Caco-2 (cell line): ENCODE results near the gene ZNF785. TPM values are rescaled to one million over a fixed set of nuclear protein-coding genes. Genes with fewer than 3 reads are reported as not detected.
A peak's percentile ranks its signal among the peaks of the same experiment; 100 is the strongest.
"Not testable (repeated sequence)": the region's sequence is repeated elsewhere in the genome, so short reads cannot be mapped to it uniquely, and the experiment has no call there.

ENCODE experiments used
- BruUV-seq: library from RNA; stranded (reverse); fragments of 400-500 nt; replicated peaks from 2 replicates; lab custom pipeline; 2021; lab: Mats Ljungman, UMichigan
- CTCF ChIA-PET: fragments of 300-600 bp; sonication (Branson Sonifier 250); formaldehyde crosslinking; loops from one replicate; lab custom pipeline; 2022; ENCODE audit warnings: antibody characterized with exemption; lab: Charles Lee
- POLR2A ChIA-PET: fragments of 300-600 bp; sonication (Branson Sonifier 250); formaldehyde crosslinking; loops from one replicate; lab custom pipeline; 2022; ENCODE audit warnings: antibody characterized with exemption; lab: Charles Lee
- DNase-seq, 2 experiments: peaks; one replicate each; pipeline versions ENCODE4 v3.0.0 to v3.0.0-alpha.2; 2020 to 2022
- H3K27me3 ChIP-seq: replicated peaks from 2 replicates; pipeline ENCODE4 v1.6.0; 2011; ENCODE audit warnings: low read length; ENCODE audit not compliant: control insufficient read depth, insufficient read depth
- H3K36me3 ChIP-seq: 2 replicates; pipeline ENCODE4 v1.5.1; 2011; ENCODE audit warnings: low read length; ENCODE audit not compliant: control insufficient read depth, insufficient read depth
- H3K4me1 ChIP-seq: fragments of 250-450 bp; sonication (Bioruptor Pico); 2 replicates; pipeline ENCODE4 v1.5.1; 2020; ENCODE audit warnings: mild to moderate bottlenecking
- H3K4me3 ChIP-seq: 2 replicates; pipeline ENCODE4 v1.5.1; 2011; ENCODE audit warnings: low read depth, mild to moderate bottlenecking, control low read depth, low read length
- H3K9me3 ChIP-seq: fragments of 250-450 bp; sonication (Bioruptor Pico); 2 replicates; pipeline ENCODE4 v1.5.1; 2020; ENCODE audit warnings: mild to moderate bottlenecking, moderate library complexity
- H3K27ac Mint-ChIP-seq: one replicate; pipeline ENCODE4 v1.8.0; 2022; ENCODE audit warnings: mixed read lengths; ENCODE audit not compliant: unreplicated experiment
- H3K27me3 Mint-ChIP-seq: one replicate; pipeline ENCODE4 v1.8.0; 2022; ENCODE audit warnings: mixed read lengths; ENCODE audit not compliant: insufficient read depth, unreplicated experiment
- H3K36me3 Mint-ChIP-seq: one replicate; pipeline ENCODE4 v1.8.0; 2022; ENCODE audit warnings: mild to moderate bottlenecking, mixed read lengths; ENCODE audit not compliant: insufficient read depth, unreplicated experiment
- H3K4me1 Mint-ChIP-seq: one replicate; pipeline ENCODE4 v1.8.0; 2022; ENCODE audit warnings: low read depth, mixed read lengths; ENCODE audit not compliant: unreplicated experiment
- H3K4me3 Mint-ChIP-seq: one replicate; pipeline ENCODE4 v1.8.0; 2022; ENCODE audit warnings: mild to moderate bottlenecking, moderate library complexity, mixed read lengths; ENCODE audit not compliant: unreplicated experiment
- H3K9me3 Mint-ChIP-seq: one replicate; pipeline ENCODE4 v1.8.0; 2022; ENCODE audit warnings: mixed read lengths; ENCODE audit not compliant: unreplicated experiment
- intact Hi-C: fragments of 100-400 bp; cut with micrococcal nuclease; formaldehyde crosslinking; loops from one replicate; pipeline ENCODE4 v1.10.0; 2022; ENCODE audit not compliant: unreplicated experiment
- total RNA-seq: library from RNA; stranded (reverse); gene quantifications from 2 replicates; pipeline ENCODE4 v1.2.3, GENCODE V29; 2022
- TF ChIP-seq, protein P1 (sequence below), 2 experiments: fragments of 200-600 bp in 1 of 2; IDR thresholded peaks; 1 replicate in 1 of 2; 2 replicates in 1 of 2; pipeline versions ENCODE4 v1.5.1 to v1.8.0; 2011 to 2022; ENCODE audit warnings: antibody characterized with exemption in 1 of 2, control low read depth in 1 of 2, inconsistent platforms in 1 of 2, low read depth in 1 of 2, low read length in 1 of 2, mild to moderate bottlenecking in 1 of 2, moderate library complexity in 1 of 2; ENCODE audit not compliant: insufficient read depth in 1 of 2, severe bottlenecking in 1 of 2, unreplicated experiment in 1 of 2

Gene ZNF785
- total RNA-seq, 1 experiment from 2014 or later: 13.5 TPM

DNA sequence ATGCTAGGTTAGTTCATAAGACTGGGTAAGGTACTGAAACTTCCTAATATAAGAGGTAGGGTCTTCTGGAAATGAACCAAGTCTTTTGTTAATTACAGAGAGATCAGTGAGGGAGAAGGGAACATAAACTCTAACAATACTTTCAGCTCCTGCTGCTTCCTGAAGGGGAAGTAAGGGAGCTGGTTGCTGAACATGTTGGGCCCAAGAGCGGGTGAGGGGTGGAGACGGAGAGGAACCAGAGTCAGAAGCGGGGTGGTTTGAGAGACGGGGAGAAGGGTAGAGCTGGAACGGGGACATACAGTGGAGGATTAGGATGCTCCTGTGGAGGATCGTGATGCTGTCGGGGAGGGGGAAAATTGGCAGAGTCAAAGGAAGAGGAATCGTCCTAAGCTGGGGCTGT lies 39.4 kb downstream of the ZNF785 start:
- BruUV-seq: no TSS peak
- Mint-ChIP-seq H3K27ac (peak overlapping the region; percentile 58), H3K36me3 (no peaks in the 10 kb centered on the region), H3K27me3 (no peaks in the 10 kb centered on the region), H3K9me3 (no peaks in the 10 kb centered on the region), H3K4me3 (peak overlapping the region; percentile 22), H3K4me1 (peaks cover 29% of the 10 kb centered on the region)
- ChIA-PET CTCF (no interaction called here), POLR2A (no interaction called here)
- no peaks in the 10 kb centered on the region for H3K27me3 ChIP-seq
- no peaks in the 10 kb centered on the region for H3K9me3 ChIP-seq
- peaks cover 45% of the 10 kb centered on the region for H3K4me1 ChIP-seq
- no peak overlapping the region for H3K4me3 ChIP-seq
- intact Hi-C loops: no loop called here
- H3K36me3 ChIP-seq: no peaks in the 10 kb centered on the region
- DNase-seq: no peak
- TF ChIP-seq, protein P1, sequence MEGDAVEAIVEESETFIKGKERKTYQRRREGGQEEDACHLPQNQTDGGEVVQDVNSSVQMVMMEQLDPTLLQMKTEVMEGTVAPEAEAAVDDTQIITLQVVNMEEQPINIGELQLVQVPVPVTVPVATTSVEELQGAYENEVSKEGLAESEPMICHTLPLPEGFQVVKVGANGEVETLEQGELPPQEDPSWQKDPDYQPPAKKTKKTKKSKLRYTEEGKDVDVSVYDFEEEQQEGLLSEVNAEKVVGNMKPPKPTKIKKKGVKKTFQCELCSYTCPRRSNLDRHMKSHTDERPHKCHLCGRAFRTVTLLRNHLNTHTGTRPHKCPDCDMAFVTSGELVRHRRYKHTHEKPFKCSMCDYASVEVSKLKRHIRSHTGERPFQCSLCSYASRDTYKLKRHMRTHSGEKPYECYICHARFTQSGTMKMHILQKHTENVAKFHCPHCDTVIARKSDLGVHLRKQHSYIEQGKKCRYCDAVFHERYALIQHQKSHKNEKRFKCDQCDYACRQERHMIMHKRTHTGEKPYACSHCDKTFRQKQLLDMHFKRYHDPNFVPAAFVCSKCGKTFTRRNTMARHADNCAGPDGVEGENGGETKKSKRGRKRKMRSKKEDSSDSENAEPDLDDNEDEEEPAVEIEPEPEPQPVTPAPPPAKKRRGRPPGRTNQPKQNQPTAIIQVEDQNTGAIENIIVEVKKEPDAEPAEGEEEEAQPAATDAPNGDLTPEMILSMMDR (IDR thresholded peaks at IDR 0.05; ENCODE audit: insufficient read depth in 1 of 2, low read depth in 1 of 2, low read length in 1 of 2, severe bottlenecking in 1 of 2, unreplicated experiment in 1 of 2): no peak

DNA sequence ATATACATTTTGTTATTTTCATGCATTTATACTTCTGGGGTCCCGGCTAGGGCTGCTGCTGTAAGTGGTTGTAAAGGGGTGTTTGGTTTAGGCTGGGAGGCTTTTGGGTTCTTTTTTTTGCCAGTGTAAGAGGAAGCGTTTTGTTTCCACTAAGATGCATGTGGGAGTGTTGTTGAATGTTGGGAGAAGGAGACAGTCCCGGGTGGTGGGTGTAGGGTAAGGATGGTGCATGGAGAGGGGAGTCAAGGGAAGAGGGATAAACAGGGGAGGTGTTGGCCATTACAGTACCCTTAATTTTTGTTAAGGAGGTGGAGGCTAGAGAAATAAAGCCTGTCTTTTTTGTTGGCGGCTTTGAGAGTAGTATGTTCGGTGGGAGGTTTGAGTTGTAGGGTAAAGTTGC lies 42.4 kb downstream of the ZNF785 start:
- Histone ChIP-seq H3K4me1 (peaks cover 33% of the 10 kb centered on the region), H3K27me3 (no peaks in the 10 kb centered on the region), H3K9me3 (no peaks in the 10 kb centered on the region), H3K36me3 (no peaks in the 10 kb centered on the region), H3K4me3 (no peak overlapping the region)
- Mint-ChIP-seq H3K9me3 (no peaks in the 10 kb centered on the region), H3K27ac (no peak overlapping the region), H3K36me3 (no peaks in the 10 kb centered on the region), H3K27me3 (no peaks in the 10 kb centered on the region), H3K4me1 (peaks cover 13% of the 10 kb centered on the region), H3K4me3 (no peak overlapping the region)
- TF ChIP-seq, protein P1 (IDR thresholded peaks at IDR 0.05; ENCODE audit: insufficient read depth in 1 of 2, low read depth in 1 of 2, low read length in 1 of 2, severe bottlenecking in 1 of 2, unreplicated experiment in 1 of 2): no peak
- no TSS peak for BruUV-seq
- DNase-seq: no peak
- ChIA-PET POLR2A (no interaction called here), CTCF (no interaction called here)
- intact Hi-C loops: no loop called here

DNA sequence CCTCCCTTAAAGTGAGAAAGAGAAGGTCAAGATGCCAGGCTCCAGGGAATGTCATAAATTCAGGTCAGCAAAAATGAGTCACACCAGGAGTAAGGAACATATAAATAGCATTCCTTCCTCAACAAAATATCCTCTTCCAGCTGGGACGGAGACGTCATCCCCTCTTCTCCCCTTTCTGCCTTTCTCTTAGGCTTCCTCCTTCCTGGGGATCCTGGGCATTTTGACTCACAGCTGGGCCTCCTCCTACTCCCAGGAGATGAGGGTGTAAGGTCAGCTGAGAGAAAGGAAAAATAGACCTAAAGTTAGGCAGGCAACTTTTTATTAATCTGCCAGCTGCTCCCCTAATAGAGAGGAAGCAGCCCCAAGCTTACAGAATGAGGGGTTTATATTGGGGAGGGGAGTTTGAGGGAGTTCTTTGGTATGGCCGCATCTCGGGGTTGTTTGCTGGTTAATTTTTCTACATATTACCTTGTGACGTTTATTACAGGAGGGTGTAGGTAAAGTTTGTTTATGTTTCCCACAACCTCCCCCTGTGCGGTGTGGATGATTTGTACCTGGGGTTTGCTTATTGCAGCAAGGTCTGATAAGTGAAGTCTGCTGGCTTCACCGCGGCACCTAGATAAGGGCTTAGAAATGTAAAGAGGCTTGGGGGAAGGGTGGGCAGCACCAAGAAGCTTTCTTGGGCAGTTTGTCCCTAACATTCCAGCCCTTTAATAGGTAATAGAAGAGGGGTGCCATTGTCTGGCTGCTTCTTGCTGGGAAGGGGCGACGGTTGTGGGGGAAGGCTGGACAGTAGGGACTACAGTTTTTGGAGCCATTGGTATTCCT lies 43.8 kb downstream of the ZNF785 start:
- H3K27me3 ChIP-seq: no peaks in the 10 kb centered on the region
- POLR2A ChIA-PET: interaction anchor here (0.6 to 1.1 kb wide), 3 partner anchors 15 to 118 kb away, joined by 3 to 4 read pairs (median 4); no protein-coding TSS in a partner anchor
- Mint-ChIP-seq H3K9me3 (no peaks in the 10 kb centered on the region), H3K27ac (no peak overlapping the region), H3K27me3 (no peaks in the 10 kb centered on the region), H3K4me3 (no peak overlapping the region), H3K4me1 (peaks cover 8% of the 10 kb centered on the region), H3K36me3 (no peaks in the 10 kb centered on the region)
- CTCF ChIA-PET: interaction anchor here (1.0 kb wide), 1 partner anchor 112 kb away, joined by 4 read pairs; the partner anchor contains the start of gene DCTPP1
- BruUV-seq: no TSS peak
- peaks cover 23% of the 10 kb centered on the region for H3K4me1 ChIP-seq
- no peaks in the 10 kb centered on the region for H3K9me3 ChIP-seq
- intact Hi-C loops: loop anchor here (1.0 kb wide), 1 partner anchor 8 kb away; no protein-coding TSS in a partner anchor
- peak overlapping the region; percentile 14 for H3K4me3 ChIP-seq
- TF ChIP-seq, protein P1 (IDR thresholded peaks at IDR 0.05; ENCODE audit: insufficient read depth in 1 of 2, low read depth in 1 of 2, low read length in 1 of 2, severe bottlenecking in 1 of 2, unreplicated experiment in 1 of 2): no peak
- H3K36me3 ChIP-seq: no peaks in the 10 kb centered on the region
- peak; percentile 58 to 83 for DNase-seq

DNA sequence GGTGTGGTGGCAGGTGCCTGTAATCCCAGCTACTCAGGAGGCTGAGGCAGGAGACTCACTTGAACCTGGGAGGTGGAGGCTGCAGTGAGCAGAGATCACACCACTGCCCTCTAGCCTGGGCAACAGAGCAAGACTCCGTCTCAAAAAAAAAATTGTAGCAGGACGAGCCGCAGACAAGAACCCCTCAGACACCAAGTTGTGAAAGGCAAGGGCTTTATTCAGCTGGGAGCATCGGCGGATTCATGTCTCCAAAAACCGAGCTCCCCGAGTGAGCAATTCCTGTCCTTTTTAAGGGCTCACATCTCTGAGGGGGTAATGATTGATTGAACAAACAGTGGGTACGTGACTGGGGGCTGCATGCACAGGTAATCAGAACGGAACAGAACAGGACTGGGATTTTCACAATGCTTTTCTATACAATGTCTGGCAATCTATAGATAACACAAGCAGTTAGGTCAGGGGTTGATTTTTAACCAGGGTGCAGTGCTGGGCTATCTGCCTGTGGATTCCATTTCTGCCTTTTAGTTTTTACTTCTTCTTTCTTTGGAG lies 44.5 kb downstream of the ZNF785 start:
- BruUV-seq, H3K4me3 ChIP-seq, H3K9me3 Mint-ChIP-seq, H3K36me3 Mint-ChIP-seq, H3K4me1 Mint-ChIP-seq, H3K36me3 ChIP-seq, H3K27me3 ChIP-seq, H3K9me3 ChIP-seq, H3K4me3 Mint-ChIP-seq, H3K27ac Mint-ChIP-seq, H3K27me3 Mint-ChIP-seq: not testable (repeated sequence)
- CTCF ChIA-PET: interaction anchor here (1.0 kb wide), 1 partner anchor 111 kb away, joined by 4 read pairs; the partner anchor contains the start of gene DCTPP1
- intact Hi-C loops: loop anchor here (1.0 kb wide), 1 partner anchor 8 kb away; no protein-coding TSS in a partner anchor
- peak in 1 of 2 experiments; percentile 34 for DNase-seq
- POLR2A ChIA-PET: interaction anchor here (1.0 to 1.1 kb wide), 2 partner anchors 14 to 16 kb away, joined by 4 read pairs; no protein-coding TSS in a partner anchor
- peaks cover 22% of the 10 kb centered on the region for H3K4me1 ChIP-seq
